ENCODE measurements around the gene TBL1X. TPM values are rescaled to one million over a fixed set of nuclear protein-coding genes. Genes with fewer than 3 reads are reported as not detected.

Gene TBL1X
- total RNA-seq, 1 experiment from 2014 or later = 14.6 TPM

DNA sequence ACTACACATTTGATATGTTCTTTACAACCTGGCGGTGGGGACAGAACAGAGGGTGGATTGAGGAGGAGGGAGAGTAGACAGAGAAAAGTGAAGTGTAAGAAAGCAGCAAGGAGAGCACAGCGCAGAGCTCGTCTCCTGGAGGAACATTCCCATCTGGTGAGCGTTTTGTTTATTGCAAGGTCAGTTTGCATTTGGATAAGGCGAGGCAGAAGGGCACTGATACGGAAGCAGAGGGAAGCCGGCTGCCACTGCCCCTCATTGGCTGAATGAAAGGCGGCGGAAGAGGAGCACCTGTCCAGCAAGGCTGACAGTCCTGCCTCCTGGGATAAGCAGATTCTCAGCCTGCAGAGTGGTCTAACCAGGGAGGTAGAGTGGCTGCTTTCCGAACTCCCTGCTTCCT is 217.6 kb downstream of the TBL1X start:
- BruUV-seq (replicated peaks) = no TSS peak
- DNase-seq (ENCODE audit: low read depth, low spot score) = no peak
- ChIA-PET POLR2A (no interaction called here), CTCF (no interaction called here)
- Histone ChIP-seq H3K27me3 (ENCODE audit: control insufficient read depth, insufficient read depth, low read length) (no peaks in the 10 kb centered on the region), H3K4me1 (ENCODE audit: control insufficient read depth, insufficient read depth, low read length) (no peaks in the 10 kb centered on the region), H3K36me3 (ENCODE audit: control insufficient read depth, insufficient read depth, low read length) (no peaks in the 10 kb centered on the region), H3K9me3 (ENCODE audit: control insufficient read depth, insufficient read depth, low read depth, low read length) (no peaks in the 10 kb centered on the region), H3K27ac (ENCODE audit: low read length) (no peak overlapping the region), H3K4me3 (ENCODE audit: low read depth in 2 of 2, low read length in 2 of 2) (no peak overlapping the region)
- no peak for ATAC-seq
- intact Hi-C loops (cut with micrococcal nuclease; ENCODE audit: unreplicated experiment) (no loop called here), in situ Hi-C loops (cut with HindIII; ENCODE audit: low pct_unique_long_range_greater_than_20kb, low sequenced_read_pairs) (no loop called here)
- TF ChIP-seq SIN3A (IDR thresholded peaks at IDR 0.05; ENCODE audit: borderline replicate concordance, insufficient read depth, low read depth, low read length) (no peak), TCF7L2 (IDR thresholded peaks at IDR 0.05; ENCODE audit: low read depth, low read length) (no peak)

- H3K4me3 ChIP-seq (ENCODE audit: low read depth in 2 of 2, low read length in 2 of 2) = no peak overlapping the region
- intact Hi-C loops (cut with micrococcal nuclease; ENCODE audit: unreplicated experiment) (no loop called here), in situ Hi-C loops (cut with HindIII; ENCODE audit: low pct_unique_long_range_greater_than_20kb, low sequenced_read_pairs) (no loop called here)
- TF ChIP-seq SIN3A (IDR thresholded peaks at IDR 0.05; ENCODE audit: borderline replicate concordance, insufficient read depth, low read depth, low read length) (no peak), TCF7L2 (IDR thresholded peaks at IDR 0.05; ENCODE audit: low read depth, low read length) (no peak), CTCF (IDR thresholded peaks at IDR 0.05) (no peak), POLR2AphosphoS5 (IDR thresholded peaks at IDR 0.05; ENCODE audit: low read depth, low read length) (no peak)
- TF ChIP-seq, protein P1, sequence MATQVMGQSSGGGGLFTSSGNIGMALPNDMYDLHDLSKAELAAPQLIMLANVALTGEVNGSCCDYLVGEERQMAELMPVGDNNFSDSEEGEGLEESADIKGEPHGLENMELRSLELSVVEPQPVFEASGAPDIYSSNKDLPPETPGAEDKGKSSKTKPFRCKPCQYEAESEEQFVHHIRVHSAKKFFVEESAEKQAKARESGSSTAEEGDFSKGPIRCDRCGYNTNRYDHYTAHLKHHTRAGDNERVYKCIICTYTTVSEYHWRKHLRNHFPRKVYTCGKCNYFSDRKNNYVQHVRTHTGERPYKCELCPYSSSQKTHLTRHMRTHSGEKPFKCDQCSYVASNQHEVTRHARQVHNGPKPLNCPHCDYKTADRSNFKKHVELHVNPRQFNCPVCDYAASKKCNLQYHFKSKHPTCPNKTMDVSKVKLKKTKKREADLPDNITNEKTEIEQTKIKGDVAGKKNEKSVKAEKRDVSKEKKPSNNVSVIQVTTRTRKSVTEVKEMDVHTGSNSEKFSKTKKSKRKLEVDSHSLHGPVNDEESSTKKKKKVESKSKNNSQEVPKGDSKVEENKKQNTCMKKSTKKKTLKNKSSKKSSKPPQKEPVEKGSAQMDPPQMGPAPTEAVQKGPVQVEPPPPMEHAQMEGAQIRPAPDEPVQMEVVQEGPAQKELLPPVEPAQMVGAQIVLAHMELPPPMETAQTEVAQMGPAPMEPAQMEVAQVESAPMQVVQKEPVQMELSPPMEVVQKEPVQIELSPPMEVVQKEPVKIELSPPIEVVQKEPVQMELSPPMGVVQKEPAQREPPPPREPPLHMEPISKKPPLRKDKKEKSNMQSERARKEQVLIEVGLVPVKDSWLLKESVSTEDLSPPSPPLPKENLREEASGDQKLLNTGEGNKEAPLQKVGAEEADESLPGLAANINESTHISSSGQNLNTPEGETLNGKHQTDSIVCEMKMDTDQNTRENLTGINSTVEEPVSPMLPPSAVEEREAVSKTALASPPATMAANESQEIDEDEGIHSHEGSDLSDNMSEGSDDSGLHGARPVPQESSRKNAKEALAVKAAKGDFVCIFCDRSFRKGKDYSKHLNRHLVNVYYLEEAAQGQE (IDR thresholded peaks at IDR 0.05; ENCODE audit: insufficient read depth in 1 of 2, low read depth in 2 of 2, low read length in 1 of 2) = no peak
- BruUV-seq (replicated peaks) = no TSS peak
- DNase-seq (ENCODE audit: low read depth, low spot score) = no peak
- H3K27me3 ChIP-seq (ENCODE audit: control insufficient read depth, insufficient read depth, low read length) = no peaks in the 10 kb centered on the region
- POLR2A ChIA-PET = no interaction called here
- CTCF ChIA-PET = no interaction called here
- no peaks in the 10 kb centered on the region for H3K36me3 ChIP-seq (ENCODE audit: control insufficient read depth, insufficient read depth, low read length)
- no peak overlapping the region for H3K27ac ChIP-seq (ENCODE audit: low read length)
- H3K4me1 ChIP-seq (ENCODE audit: control insufficient read depth, insufficient read depth, low read length) = no peaks in the 10 kb centered on the region
- no peak for ATAC-seq
- H3K9me3 ChIP-seq (ENCODE audit: control insufficient read depth, insufficient read depth, low read depth, low read length) = no peaks in the 10 kb centered on the region
These were observed 218.0 kb downstream of the TBL1X start for GRCh38 chrX:9682861-9683260.

DNA sequence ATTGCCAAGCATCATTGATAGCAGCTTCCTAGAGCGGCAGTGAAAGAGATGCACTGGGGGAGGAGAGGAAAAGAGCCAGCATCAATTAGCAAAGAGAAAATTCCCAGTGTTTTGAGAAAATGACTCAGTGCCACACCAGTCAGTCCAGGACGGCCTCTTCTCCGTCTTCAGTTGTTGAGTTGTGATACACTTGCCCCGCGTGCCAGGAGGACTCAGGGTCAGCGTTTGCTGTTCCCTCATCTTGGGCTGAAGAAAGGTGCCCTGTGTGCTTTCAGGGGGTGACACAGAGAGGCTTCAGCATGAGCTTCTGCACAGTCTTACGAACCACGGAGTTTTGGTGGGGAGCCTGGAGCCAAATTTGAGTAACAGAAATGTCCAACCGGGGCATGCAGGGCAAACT is 218.5 kb downstream of the TBL1X start:
- ATAC-seq = no peak
- BruUV-seq (replicated peaks) = no TSS peak
- no peak overlapping the region for H3K27ac ChIP-seq (ENCODE audit: low read length)

More for the DNA sequence above, 218.5 kb downstream of the TBL1X start:
- H3K4me1 ChIP-seq (ENCODE audit: control insufficient read depth, insufficient read depth, low read length) = no peaks in the 10 kb centered on the region
- H3K27me3 ChIP-seq (ENCODE audit: control insufficient read depth, insufficient read depth, low read length) = no peaks in the 10 kb centered on the region
- DNase-seq (ENCODE audit: low read depth, low spot score) = no peak
- CTCF ChIA-PET = no interaction called here
- H3K9me3 ChIP-seq (ENCODE audit: control insufficient read depth, insufficient read depth, low read depth, low read length) = no peaks in the 10 kb centered on the region
- intact Hi-C loops (cut with micrococcal nuclease; ENCODE audit: unreplicated experiment) = no loop called here
- no peak overlapping the region for H3K4me3 ChIP-seq (ENCODE audit: low read depth in 2 of 2, low read length in 2 of 2)
- POLR2A ChIA-PET = no interaction called here
- H3K36me3 ChIP-seq (ENCODE audit: control insufficient read depth, insufficient read depth, low read length) = no peaks in the 10 kb centered on the region
- TF ChIP-seq, protein P1 (IDR thresholded peaks at IDR 0.05; ENCODE audit: insufficient read depth in 1 of 2, low read depth in 2 of 2, low read length in 1 of 2) = no peak
- no peak for TF ChIP-seq SIN3A (IDR thresholded peaks at IDR 0.05; ENCODE audit: borderline replicate concordance, insufficient read depth, low read depth, low read length)
- no peak for TF ChIP-seq TCF7L2 (IDR thresholded peaks at IDR 0.05; ENCODE audit: low read depth, low read length)
- no peak for TF ChIP-seq CTCF (IDR thresholded peaks at IDR 0.05)
- TF ChIP-seq POLR2AphosphoS5 (IDR thresholded peaks at IDR 0.05; ENCODE audit: low read depth, low read length) = no peak
- in situ Hi-C loops (cut with HindIII; ENCODE audit: low pct_unique_long_range_greater_than_20kb, low sequenced_read_pairs) = no loop called here
